ENCODE results near the gene ATG7.
"Not testable (repeated sequence)": the region's sequence is repeated elsewhere in the genome, so short reads cannot be mapped to it uniquely, and the experiment has no call there.

Gene ATG7

GRCh38 chr3:11250902-11251806, 21.0 kb upstream of the ATG7 start:
- in situ Hi-C loops (cut with HindIII; ENCODE audit: low sequenced_read_pairs), result no loop called here

DNA sequence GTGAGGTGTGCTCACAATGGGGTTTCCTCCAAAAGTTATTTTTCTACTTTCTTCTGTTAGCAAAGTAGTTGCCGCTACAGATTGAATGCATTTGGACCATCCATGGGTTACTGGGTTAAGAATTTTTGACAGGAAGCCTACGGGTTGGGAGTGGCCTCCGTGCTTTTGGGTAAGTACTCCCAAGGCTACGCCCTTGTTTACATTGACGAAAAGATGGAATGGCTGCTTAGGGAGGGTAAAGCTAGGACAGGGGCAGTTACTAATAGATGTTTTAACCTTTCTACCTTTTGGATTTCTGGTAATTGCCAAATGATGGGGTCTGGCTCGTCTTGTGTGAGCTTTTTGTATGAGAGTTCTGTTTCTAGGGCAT, 20.4 kb upstream of the ATG7 start:
- in situ Hi-C loops (cut with HindIII; ENCODE audit: low sequenced_read_pairs), result no loop called here

- in situ Hi-C loops (cut with HindIII; ENCODE audit: low sequenced_read_pairs), result no loop called here
Measured at GRCh38 chr3:11254876-11255275, 17.3 kb upstream of the ATG7 start.

DNA sequence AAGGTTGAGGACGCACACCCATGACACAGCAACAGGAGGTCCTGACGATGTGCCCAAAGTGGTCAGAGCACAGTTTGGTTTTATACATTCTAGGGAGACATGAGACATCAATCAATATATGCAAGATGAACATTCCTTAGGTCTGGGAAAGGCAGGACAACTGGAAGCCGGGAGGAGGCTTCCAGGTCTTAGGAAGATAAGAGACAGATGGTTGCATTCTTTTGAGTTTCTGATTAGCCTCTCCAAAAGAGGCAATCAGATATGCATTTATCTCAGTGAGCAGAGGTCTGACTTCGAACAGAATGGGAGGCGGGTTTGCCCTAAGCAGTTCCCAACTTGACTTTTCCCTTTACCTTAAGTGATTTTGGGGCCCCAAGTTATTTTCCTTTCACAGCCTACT, 16.7 kb upstream of the ATG7 start:
- in situ Hi-C loops (cut with HindIII; ENCODE audit: low sequenced_read_pairs), result not testable (repeated sequence)

- in situ Hi-C loops (cut with HindIII; ENCODE audit: low sequenced_read_pairs), result no loop called here
Measured at GRCh38 chr3:11258958-11259357, 13.2 kb upstream of the ATG7 start.

DNA sequence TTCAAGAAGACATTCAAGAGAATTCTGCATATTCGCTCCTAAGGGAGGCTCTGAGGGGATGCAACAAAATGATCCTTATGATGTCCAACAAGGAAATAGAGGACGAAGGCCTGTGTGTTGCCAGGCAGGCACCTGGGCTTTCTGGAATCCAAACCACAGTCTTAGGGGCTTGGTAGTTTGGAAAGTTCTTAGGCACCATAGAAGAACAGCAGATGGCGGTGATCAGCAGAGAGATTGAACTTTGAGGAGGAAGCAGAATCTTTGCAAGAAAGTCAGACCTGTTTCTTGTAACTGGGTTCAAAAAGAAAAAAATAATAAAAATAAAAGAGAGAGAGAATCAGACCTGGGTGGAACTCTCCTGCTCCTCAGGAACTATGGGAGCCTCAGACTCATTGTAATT, 11.7 kb upstream of the ATG7 start:
- in situ Hi-C loops (cut with HindIII; ENCODE audit: low sequenced_read_pairs), result no loop called here

DNA sequence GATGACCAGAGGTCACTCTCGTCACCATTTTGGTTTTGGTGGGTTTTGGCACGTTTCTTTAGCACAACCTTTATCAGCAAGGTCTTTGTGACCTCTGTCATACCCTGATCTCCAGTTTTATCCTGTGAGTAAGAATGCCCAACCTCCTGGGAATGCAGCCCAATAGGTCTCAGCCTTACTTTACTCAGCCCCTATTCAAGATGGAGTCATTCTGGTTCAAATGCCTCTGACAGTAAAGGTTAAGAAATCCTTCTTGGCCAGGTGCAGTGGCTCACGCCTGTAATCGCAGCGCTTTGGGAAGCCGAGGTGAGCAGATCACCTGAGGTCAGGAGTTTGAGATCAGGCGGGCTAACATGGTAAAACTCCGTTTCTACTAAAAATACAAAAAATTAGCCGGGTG, 3.2 kb upstream of the ATG7 start:
- in situ Hi-C loops (cut with HindIII; ENCODE audit: low sequenced_read_pairs), result no loop called here

DNA sequence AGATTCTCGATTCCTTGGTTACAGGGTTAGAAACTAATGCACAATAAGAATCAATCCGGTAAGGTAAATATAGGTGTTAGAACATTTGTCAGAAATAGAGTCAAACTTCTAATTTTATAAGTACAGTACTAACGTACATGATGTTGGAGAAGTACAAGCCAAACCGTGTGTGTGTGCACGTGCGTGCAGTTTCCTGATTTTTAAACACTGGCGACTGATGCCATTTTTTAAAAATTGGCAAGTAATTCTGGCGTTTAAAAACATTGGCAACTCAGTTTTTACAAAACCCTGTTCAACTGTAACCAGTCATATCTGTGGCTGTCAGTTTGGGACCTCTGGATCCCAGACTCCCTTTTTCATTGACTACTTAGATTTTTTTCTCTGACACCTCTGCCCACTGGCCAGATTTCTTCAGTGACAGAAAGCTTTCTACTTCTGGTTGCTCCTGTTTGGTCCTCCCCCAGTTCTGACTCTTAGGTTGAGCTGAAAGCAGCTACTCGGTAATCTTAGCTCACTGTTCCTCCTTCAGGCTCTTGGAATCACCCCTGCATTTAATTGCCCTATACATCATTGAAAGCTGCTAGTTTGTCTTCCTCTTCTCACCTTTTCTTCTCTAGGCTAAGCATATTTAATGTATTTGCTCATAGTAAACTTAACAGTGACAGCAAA, 843 bp downstream of the ATG7 start:
- in situ Hi-C loops (cut with HindIII; ENCODE audit: low sequenced_read_pairs), result no loop called here

DNA sequence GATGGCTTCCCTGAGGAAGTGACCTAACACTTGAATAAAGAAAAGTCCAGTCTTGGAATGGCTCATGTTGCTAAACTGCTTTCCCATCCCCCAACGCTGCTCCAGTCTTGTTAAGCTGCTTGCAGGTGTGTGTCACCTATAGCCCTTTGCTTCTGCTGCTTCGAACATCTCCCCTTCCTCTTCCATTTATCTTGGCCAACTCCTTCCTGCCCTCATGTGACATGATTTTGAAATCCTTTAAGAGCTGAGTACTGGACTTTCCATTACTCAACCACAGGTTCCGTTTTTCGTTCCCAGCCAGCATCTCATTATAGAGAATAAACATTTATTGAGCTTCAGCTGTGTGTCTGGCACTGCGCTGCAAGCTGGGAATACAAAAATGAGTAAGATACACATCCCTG, 1.7 kb downstream of the ATG7 start:
- in situ Hi-C loops (cut with HindIII; ENCODE audit: low sequenced_read_pairs), result no loop called here

GRCh38 chr3:11274566-11275142, 2.5 kb downstream of the ATG7 start:
- in situ Hi-C loops (cut with HindIII; ENCODE audit: low sequenced_read_pairs), result no loop called here

DNA sequence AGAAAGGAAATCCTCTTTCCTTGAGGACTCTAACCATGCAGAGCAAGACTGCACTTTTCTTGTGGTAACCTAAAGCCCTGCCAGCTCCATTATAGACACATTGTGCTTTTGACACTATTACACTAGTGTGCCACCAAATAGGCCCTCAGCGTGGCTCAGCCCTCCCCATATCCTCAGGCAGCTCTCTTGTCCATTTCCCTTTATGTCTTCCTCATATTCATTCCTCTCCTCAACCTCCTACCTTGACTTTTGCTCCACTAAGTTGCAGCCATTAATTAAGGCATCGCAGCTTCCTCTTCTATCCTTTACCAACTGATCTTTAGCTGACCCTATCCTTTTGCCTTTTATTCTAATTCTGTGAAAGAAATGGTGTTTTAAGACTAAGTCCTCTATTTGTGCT, 3.7 kb downstream of the ATG7 start:
- in situ Hi-C loops (cut with HindIII; ENCODE audit: low sequenced_read_pairs), result no loop called here

GRCh38 chr3:11276901-11277300, 4.7 kb downstream of the ATG7 start:
- in situ Hi-C loops (cut with HindIII; ENCODE audit: low sequenced_read_pairs), result no loop called here

- in situ Hi-C loops (cut with HindIII; ENCODE audit: low sequenced_read_pairs), result no loop called here
Measured at GRCh38 chr3:11282250-11283138, 10.3 kb downstream of the ATG7 start.

DNA sequence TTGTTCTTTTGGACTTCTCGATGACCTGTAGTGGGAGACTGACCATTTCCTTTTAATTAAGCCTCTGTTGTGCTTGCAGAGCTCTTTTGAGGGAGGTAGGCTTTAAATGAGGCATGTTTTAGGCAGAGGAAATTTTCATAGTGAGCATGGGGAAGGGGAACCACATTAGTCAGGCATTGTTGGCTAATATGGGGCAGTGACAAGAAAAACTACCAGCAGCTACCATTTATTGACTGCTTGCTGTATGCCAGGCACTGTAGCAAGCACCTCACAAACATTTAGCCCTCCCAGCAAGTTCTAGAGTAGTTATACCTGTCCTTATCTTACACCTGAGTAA, 10.9 kb downstream of the ATG7 start:
- in situ Hi-C loops (cut with HindIII; ENCODE audit: low sequenced_read_pairs), result no loop called here

GRCh38 chr3:11284011-11284410, 11.8 kb downstream of the ATG7 start:
- in situ Hi-C loops (cut with HindIII; ENCODE audit: low sequenced_read_pairs), result no loop called here

DNA sequence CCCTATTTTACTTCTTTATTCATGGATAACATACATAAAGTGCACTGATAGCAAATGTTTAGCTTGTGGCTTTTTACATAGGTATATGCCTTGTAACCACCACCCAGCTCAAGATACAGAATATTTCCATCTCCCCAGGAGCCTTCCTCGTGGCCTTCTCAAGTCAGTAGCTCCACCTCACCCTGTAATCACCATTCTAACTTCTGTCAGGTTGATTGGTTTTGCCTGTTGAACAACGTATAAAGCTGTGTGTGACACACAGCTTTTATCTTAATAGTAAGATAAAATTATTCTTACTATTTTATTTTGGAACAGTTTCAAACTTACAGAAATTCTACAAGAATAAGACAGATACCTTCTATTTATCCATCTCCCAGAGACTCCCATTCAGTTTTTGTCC, 13.3 kb downstream of the ATG7 start:
- in situ Hi-C loops (cut with HindIII; ENCODE audit: low sequenced_read_pairs), result no loop called here

GRCh38 chr3:11287404-11287803, 15.2 kb downstream of the ATG7 start:
- in situ Hi-C loops (cut with HindIII; ENCODE audit: low sequenced_read_pairs), result no loop called here

DNA sequence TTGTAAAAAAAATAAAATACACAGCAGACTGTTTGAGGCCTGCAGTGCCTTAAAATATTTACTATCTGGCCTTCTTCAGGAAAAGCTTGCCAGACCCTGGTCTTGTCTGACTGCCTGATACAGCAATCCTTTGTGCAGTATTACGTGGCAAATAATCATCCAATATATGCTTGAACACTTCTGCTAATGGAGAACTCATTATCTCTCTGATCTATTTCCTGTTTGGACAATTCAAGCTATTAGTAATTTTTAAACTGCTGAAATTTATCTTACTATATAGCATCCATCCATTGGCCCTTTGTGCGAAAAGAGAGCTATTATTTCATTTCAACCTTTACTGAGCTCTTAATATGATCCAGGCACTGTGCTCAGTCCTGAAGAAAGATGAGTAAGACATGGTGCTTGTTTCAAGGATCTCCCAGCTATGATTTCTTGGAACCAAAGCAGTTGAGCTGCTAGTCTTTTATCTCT, 15.9 kb downstream of the ATG7 start:
- in situ Hi-C loops (cut with HindIII; ENCODE audit: low sequenced_read_pairs), result no loop called here

DNA sequence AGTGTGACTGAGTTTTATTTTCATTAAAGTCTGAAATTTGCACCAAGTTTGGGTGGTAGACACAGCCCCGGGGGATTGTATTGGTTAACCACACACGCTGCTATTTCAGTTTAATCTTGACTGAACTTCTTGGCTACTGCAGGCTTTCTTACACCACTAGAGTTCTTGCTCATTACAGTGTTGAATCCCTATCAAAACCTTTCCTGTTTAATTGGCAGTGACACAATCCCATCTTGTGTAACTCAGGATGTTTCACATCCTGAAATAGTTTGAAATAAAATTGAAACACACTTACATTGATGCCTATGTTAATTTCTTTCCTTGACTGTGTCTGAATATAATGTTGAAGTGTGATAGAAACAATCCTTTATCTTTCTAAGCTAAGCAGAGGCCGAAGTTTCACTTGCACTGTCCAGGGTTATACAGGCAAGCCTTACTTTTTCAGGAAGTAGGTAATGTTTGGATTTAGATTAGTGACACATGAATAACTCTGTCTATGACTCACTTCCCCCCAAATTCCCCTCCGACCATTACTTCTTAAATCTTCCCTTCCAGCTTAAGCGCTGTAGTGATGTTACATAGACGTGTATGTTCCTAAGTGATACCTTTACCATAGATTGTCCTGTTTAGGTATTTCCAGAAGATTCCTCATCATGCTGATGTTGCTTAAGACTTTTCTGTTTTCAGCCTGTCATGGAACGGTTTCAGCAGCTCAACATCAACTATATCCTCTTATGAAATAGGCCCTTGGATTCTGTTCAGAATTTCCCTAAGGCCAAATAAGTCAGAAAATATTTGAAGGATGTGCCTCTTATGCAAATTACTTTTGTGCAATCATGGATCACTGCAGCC, 16.8 kb downstream of the ATG7 start:
- in situ Hi-C loops (cut with HindIII; ENCODE audit: low sequenced_read_pairs), result no loop called here

DNA sequence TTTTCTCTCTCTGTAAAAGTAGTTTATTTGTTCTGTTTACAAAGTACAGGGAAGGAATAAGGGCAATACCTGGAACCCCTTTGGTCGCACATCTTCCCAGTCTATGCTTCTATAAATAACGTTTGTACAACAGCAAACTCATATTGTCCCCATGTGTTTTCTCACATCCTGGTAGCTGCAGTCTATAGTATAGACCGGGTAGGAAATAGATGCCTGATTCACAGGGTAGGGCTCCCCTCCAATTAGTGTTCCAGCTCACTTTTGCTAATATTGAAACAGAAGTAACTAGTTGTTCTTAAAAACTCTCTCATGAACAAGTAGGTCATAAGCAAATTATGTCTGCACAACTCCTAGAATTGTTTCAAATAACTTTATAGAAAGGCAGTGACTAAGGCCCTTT, 17.7 kb downstream of the ATG7 start:
- in situ Hi-C loops (cut with HindIII; ENCODE audit: low sequenced_read_pairs), result no loop called here

Data from DLD1 (cell line).